Pancreas (tissue), 10 donors: ENCODE data around the gene BBOX1. TPM values are rescaled to one million over a fixed set of nuclear protein-coding genes. Genes with fewer than 3 reads are reported as not detected.
A peak's percentile ranks its signal among the peaks of the same experiment; 100 is the strongest.

Source experiments
- ATAC-seq, 4 donors: fragments of 200-7000 bp; cut with Tn5 transposase; one replicate each; pipeline versions ENCODE4 v1.8.0 to v1.9.1; 2020; ENCODE audit warnings: mild to moderate bottlenecking in 4 of 4, moderate library complexity in 4 of 4
- DNase-seq, 6 donors: peaks; one replicate each; pipeline ENCODE4 v3.0.0-alpha.2; 2020
- FAIRE-seq: peaks from 2 replicates; lab custom pipeline; 2012; peaks lifted over from hg19 to GRCh38; lab: Jason Lieb, UNC
- H3K27ac ChIP-seq, 4 donors: fragments of 200-600 bp; sonication (generic); 1 replicate in 3 of 4; 2 replicates in 1 of 4; pipeline versions ENCODE4 v1.5.0 to v1.8.0; 2020
- H3K27me3 ChIP-seq, 4 donors: fragments of 200-600 bp; one replicate each; pipeline ENCODE4 v1.8.0; 2021
- H3K36me3 ChIP-seq, 3 donors: fragments of 200-600 bp; sonication (generic) in 1 of 3; one replicate each; pipeline versions ENCODE4 v1.5.0 to v1.8.0; 2020 to 2021
- H3K4me1 ChIP-seq, 3 donors: fragments of 200-600 bp; one replicate each; pipeline ENCODE4 v1.8.0; 2021
- H3K4me3 ChIP-seq, 4 donors: fragments of 200-600 bp; sonication (generic) in 2 of 4; one replicate each; pipeline versions ENCODE4 v1.5.0 to v1.8.0; 2020 to 2021
- H3K9me3 ChIP-seq, 4 donors: fragments of 200-600 bp; one replicate each; pipeline ENCODE4 v1.8.0; 2021
- WGBS, 2 donors: extraction: QIAGEN DNeasy Blood & Tissue Kit; methylation state at CpG; one replicate each; pipeline ENCODE4 v1.1.7; 2013; 5-methylcytosine and 5-hydroxymethylcytosine counted together
- intact Hi-C, 3 donors: fragments of 100-400 bp; cut with DNase I; formaldehyde crosslinking; loops; one replicate each; pipeline versions ENCODE4 v1.11.1 to v1.14.2; 2022
- polyA plus RNA-seq, 2 donors: library from polyadenylated mRNA; stranded (reverse); fragments of 200-250 nt; gene quantifications; one replicate each; pipeline ENCODE4 v1.2.3, GENCODE V29; 2013
- total RNA-seq, 6 donors: library from RNA; stranded (reverse); fragmentation: NEBNext Ultra II Directional in 4 of 6; extraction: Animal tissue kit (Norgen Biotek cat#: 25700) in 4 of 6; gene quantifications; one replicate each; pipeline versions ENCODE4 v1.2.1 to v1.2.4, GENCODE V29; 2021 to 2023
- TF ChIP-seq, protein P1 (sequence below), 4 donors: fragments of 200-600 bp; sonication (generic) in 3 of 4; IDR thresholded peaks; one replicate each; pipeline versions ENCODE4 v1.5.0 to v1.8.0; 2021; ENCODE audit warnings: antibody characterized with exemption in 4 of 4
- donor health status: healthy with polysubstance abuse.
- donor health status: DM: no; HTN: no; CAD: no; lungs with moderate emphysema.
- donor health status: DM: no; HTN: no; CAD: no.
- donor health status: control.
- donor health status: control.
- donor health status: Bipolar disorder and iron deficiency.
- donor health status: DM: yes; HTN: yes; CAD: no.
- donor health status: DM: no; HTN: no; CAD: no.
- donor health status: DM: no; HTN: no; CAD: no.
- donor health status: DM: yes; HTN: yes; CAD: no.

BBOX1 gene
- total and polyA plus RNA-seq, 8 donors: 0.14 to 2.2 (median 0.34) TPM

DNA sequence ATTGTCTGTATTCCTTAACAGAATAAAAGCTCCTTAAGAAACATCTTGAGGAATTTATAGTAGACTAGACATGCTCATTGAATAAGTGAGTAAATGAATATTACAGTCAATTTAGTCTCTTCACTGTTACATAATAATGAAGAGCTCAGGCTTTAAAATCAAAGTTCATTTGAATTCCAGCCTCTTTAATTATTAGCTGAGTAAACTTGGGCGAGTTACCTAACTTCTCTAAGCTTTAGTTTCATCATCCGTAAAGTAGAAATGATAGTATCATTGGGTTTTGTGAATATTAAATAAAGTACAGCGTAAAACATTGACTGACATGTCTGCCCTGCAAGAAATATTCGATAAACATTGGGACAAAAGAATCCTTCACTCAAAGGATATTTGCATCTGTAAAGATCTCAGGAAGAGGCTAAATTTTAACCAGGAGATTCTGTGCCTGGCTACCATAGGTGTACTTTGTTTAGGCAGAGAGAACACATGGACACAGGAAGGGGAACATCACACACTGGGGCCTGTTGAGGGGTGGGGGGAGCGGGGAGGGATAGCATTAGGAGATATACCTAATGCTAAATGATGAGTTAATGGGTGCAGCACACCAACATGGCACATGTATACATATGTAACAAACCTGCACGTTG is 15.2 kb upstream of the BBOX1 start:
- peak in 2 of 4 donors; percentile 14 to 17 for ATAC-seq
- WGBS, 2 donors: 21 to 33% methylated on average over 5 to 6 of the region's 6 CpGs
- H3K4me1 ChIP-seq: no peaks in the 10 kb centered on the region
- no peak overlapping the region for H3K27ac ChIP-seq
- intact Hi-C loops: no loop called here
- H3K27me3 ChIP-seq: no peaks in the 10 kb centered on the region
- TF ChIP-seq, protein P1, sequence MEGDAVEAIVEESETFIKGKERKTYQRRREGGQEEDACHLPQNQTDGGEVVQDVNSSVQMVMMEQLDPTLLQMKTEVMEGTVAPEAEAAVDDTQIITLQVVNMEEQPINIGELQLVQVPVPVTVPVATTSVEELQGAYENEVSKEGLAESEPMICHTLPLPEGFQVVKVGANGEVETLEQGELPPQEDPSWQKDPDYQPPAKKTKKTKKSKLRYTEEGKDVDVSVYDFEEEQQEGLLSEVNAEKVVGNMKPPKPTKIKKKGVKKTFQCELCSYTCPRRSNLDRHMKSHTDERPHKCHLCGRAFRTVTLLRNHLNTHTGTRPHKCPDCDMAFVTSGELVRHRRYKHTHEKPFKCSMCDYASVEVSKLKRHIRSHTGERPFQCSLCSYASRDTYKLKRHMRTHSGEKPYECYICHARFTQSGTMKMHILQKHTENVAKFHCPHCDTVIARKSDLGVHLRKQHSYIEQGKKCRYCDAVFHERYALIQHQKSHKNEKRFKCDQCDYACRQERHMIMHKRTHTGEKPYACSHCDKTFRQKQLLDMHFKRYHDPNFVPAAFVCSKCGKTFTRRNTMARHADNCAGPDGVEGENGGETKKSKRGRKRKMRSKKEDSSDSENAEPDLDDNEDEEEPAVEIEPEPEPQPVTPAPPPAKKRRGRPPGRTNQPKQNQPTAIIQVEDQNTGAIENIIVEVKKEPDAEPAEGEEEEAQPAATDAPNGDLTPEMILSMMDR (IDR thresholded peaks at IDR 0.05): no peak
- H3K36me3 ChIP-seq: no peaks in the 10 kb centered on the region
- H3K4me3 ChIP-seq: no peak overlapping the region
- no peaks in the 10 kb centered on the region for H3K9me3 ChIP-seq
- no peak for FAIRE-seq
- no peak for DNase-seq

DNA sequence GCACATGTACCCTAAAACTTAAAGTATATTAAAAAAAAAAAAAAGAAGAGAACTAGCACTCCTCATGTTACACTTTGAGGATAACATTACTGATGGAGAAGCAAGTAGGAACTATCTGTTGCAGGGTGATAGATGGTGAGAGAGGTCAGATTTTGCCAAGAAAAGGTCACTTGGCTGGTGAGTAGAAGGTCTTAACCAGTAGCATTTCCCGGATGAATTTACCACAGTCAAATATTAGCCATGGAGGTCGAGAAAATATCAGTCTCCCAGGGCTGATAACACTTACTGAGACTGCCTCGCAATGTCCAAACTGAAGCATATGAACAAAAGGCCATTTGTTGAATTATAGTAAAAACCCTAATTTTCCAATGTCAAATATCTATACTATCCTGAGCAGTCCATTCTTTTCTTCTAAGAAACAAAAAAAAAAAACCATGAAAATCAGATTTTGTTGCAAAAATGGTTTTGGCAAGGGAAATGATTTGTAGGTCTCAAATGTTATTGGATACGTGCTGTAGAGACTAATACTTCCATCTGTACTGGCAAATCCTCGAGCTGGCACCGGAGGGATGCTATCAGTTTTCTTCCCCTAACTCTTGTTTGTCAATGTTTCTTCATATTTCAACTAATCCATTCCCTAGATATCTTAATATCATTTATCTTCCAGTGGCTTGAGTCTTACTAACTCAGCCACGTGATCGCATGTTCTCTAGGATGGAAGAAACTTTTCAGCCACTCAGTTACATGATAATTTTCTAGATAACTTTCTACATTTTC is 14.5 kb upstream of the BBOX1 start:
- peak in 1 of 4 donors; percentile 42 for ATAC-seq

DNA sequence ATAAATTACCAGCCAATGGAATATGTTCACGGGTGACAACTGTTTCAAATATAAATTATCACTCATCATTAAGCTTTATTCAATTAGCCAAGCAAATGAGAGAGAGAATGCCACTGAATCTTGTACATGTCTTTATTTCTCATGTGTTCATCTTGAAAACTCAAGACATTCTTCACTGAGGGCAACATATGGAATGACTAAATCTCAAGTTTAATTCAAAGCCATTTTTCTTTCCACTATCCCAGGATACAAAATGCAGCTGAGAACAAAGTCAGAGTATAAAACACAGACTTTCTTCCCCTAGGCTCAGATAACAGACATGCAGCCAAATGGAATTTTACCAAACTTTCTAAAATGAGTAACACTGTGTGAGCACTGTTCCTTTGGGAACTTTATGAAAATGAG is 12.1 kb upstream of the BBOX1 start:
- TF ChIP-seq, protein P1 (IDR thresholded peaks at IDR 0.05): no peak
- peak in 1 of 4 donors; percentile 20 for ATAC-seq
- intact Hi-C loops: no loop called here
- no peak overlapping the region for H3K4me3 ChIP-seq
- no peaks in the 10 kb centered on the region for H3K4me1 ChIP-seq
- DNase-seq: no peak
- H3K27me3 ChIP-seq: no peaks in the 10 kb centered on the region
- no peak for FAIRE-seq
- no peak overlapping the region for H3K27ac ChIP-seq
- 36 to 81% methylated on average over 1 of the region's 1 CpG for WGBS, 2 donors
- no peaks in the 10 kb centered on the region for H3K9me3 ChIP-seq
- H3K36me3 ChIP-seq: no peaks in the 10 kb centered on the region

More for the DNA sequence above, 14.5 kb upstream of the BBOX1 start:
- 35 to 39% methylated on average over 8 of the region's 8 CpGs for WGBS, 2 donors
- Histone ChIP-seq H3K27ac (no peak overlapping the region), H3K36me3 (no peaks in the 10 kb centered on the region), H3K4me1 (no peaks in the 10 kb centered on the region), H3K4me3 (no peak overlapping the region), H3K9me3 (no peaks in the 10 kb centered on the region), H3K27me3 (no peaks in the 10 kb centered on the region)
- FAIRE-seq (no peak), DNase-seq (no peak)
- intact Hi-C loops: no loop called here
- TF ChIP-seq, protein P1 (IDR thresholded peaks at IDR 0.05): no peak

DNA sequence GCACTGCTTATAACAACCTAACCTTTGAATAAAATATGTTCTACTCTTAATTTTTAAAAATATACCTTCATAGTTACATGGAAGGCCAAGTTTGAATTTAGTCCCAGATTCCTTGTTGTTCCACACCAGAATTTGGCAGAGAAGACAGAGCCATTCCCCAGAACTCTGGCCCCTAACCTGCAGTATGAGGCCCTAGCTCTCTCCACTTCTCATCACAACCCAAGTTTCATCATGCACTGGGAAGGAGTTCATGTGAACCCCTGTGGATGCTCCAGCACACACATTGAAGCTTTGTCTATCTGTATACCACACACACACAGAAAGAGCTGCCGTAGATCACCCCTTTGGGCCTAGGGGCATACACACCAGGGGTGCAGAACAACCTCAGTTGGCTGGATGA is 10.6 kb upstream of the BBOX1 start:
- ATAC-seq: no peak
- no peak for FAIRE-seq
- Histone ChIP-seq H3K36me3 (no peaks in the 10 kb centered on the region), H3K27me3 (no peaks in the 10 kb centered on the region), H3K9me3 (no peaks in the 10 kb centered on the region), H3K4me3 (no peak overlapping the region), H3K4me1 (no peaks in the 10 kb centered on the region), H3K27ac (no peak overlapping the region)
- TF ChIP-seq, protein P1 (IDR thresholded peaks at IDR 0.05): no peak
- WGBS, 2 donors: 77 to 82% methylated on average over 1 of the region's 1 CpG
- DNase-seq: no peak
- intact Hi-C loops: no loop called here

DNA sequence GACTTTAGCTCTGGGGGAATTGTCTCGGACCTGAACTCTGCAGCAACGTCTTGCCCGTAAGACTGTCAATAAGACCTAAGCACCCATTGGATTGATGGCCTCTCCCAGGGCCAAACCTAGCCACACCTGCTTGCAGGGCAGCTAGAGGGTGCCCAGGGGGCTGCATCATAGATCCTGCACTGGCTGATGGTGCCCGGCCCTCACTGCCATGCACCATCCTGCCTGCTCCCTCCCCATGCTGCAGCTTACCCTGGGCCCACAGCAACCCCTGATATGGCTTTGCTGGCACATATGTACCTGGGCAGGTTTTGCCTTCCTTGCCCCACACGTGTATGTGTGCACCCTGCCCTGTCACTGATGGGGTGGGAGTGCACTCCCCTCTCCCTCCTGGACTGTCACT is 8.9 kb upstream of the BBOX1 start:
- H3K4me1 ChIP-seq: no peaks in the 10 kb centered on the region
- DNase-seq (peak in 1 of 6 donors; percentile 25), FAIRE-seq (no peak), ATAC-seq (no peak)
- H3K36me3 ChIP-seq: no peaks in the 10 kb centered on the region
- H3K9me3 ChIP-seq: no peaks in the 10 kb centered on the region
- H3K4me3 ChIP-seq: no peak overlapping the region
- no peak overlapping the region for H3K27ac ChIP-seq
- intact Hi-C loops: no loop called here
- H3K27me3 ChIP-seq: no peaks in the 10 kb centered on the region
- WGBS, 2 donors: 61 to 74% methylated on average over 5 of the region's 5 CpGs
- TF ChIP-seq, protein P1 (IDR thresholded peaks at IDR 0.05): no peak
